GM18520 (cell line): ENCODE results near the gene CCDC188.

Source experiments
- ATAC-seq: cut with Tn5 transposase; IDR thresholded peaks from one replicate; pipeline ENCODE4 v1.9.1; 2021; ENCODE audit not compliant: unreplicated experiment

The CCDC188 gene

GRCh38 chr22:20108757-20109230 lies 42.1 kb downstream of the CCDC188 start:
- ATAC-seq: no peak

- no peak for ATAC-seq
These were observed 42.7 kb downstream of the CCDC188 start for GRCh38 chr22:20107951-20108756.

GRCh38 chr22:20107471-20107901 lies 43.4 kb downstream of the CCDC188 start:
- no peak for ATAC-seq

DNA sequence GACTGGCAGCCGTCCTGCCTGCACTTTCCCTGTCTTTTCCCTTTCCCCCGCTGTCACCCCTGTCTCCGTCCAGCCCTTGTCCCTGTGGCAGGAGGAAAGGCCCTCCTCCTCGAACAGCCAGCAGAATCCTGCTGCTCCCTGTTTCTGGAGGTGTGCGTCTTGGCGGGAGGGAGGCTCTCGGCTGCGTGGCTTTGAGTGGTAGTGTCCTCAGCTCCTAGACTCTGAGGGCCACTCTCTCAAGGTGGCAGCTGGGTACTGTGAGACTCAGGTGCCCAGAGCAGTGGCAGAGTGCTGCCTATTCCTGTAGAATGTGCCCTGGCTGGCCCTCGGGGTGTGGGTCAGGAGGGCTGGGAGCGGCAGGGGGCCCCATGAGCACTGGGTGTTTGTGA lies 44.0 kb downstream of the CCDC188 start:
- ATAC-seq: no peak

GRCh38 chr22:20106205-20106848 lies 44.5 kb downstream of the CCDC188 start:
- ATAC-seq: no peak

GRCh38 chr22:20105456-20106204 lies 45.2 kb downstream of the CCDC188 start:
- no peak for ATAC-seq

GRCh38 chr22:20102203-20102780 lies 48.6 kb downstream of the CCDC188 start:
- no peak for ATAC-seq

GRCh38 chr22:20101638-20102037 lies 49.2 kb downstream of the CCDC188 start:
- ATAC-seq: no peak

- no peak for ATAC-seq
These were observed 51.6 kb downstream of the CCDC188 start for GRCh38 chr22:20099099-20099711.
